Medulla oblongata (tissue), 1 donor: ENCODE measurements around the gene STK24.

Experiments used
- DNase-seq: peaks from one replicate; pipeline ENCODE4 v3.0.0-alpha.2; 2015; ENCODE audit errors: extremely low spot score

STK24 gene

GRCh38 chr13:98451676-98452470 lies 125.0 kb downstream of the STK24 start:
- DNase-seq: peak; percentile 72

- DNase-seq: peak; percentile 80
These were observed 126.3 kb downstream of the STK24 start for GRCh38 chr13:98450539-98451111.

GRCh38 chr13:98450026-98450425 lies 126.9 kb downstream of the STK24 start:
- DNase-seq: no peak

- DNase-seq: no peak
These were observed 127.6 kb downstream of the STK24 start for GRCh38 chr13:98449273-98449672.

- DNase-seq: no peak
These were observed 128.3 kb downstream of the STK24 start for GRCh38 chr13:98448642-98448928.

GRCh38 chr13:98447881-98448641 lies 128.8 kb downstream of the STK24 start:
- peak; percentile 82 for DNase-seq

- no peak for DNase-seq
These were observed 129.8 kb downstream of the STK24 start for GRCh38 chr13:98447130-98447529.

- DNase-seq: no peak
These were observed 130.7 kb downstream of the STK24 start for GRCh38 chr13:98446234-98446621.

- DNase-seq: peak; percentile 62
These were observed 131.3 kb downstream of the STK24 start for GRCh38 chr13:98445340-98446233.

GRCh38 chr13:98444381-98444780 lies 132.5 kb downstream of the STK24 start:
- no peak for DNase-seq

- DNase-seq: no peak
These were observed 133.0 kb downstream of the STK24 start for GRCh38 chr13:98443800-98444325.

- DNase-seq: no peak
These were observed 133.6 kb downstream of the STK24 start for GRCh38 chr13:98443329-98443728.

GRCh38 chr13:98442391-98443230 lies 134.3 kb downstream of the STK24 start:
- no peak for DNase-seq

- no peak for DNase-seq
These were observed 135.7 kb downstream of the STK24 start for GRCh38 chr13:98441056-98441676.

GRCh38 chr13:98440390-98441055 lies 136.4 kb downstream of the STK24 start:
- no peak for DNase-seq

- no peak for DNase-seq
These were observed 137.0 kb downstream of the STK24 start for GRCh38 chr13:98439896-98440295.

- DNase-seq: no peak
These were observed 137.6 kb downstream of the STK24 start for GRCh38 chr13:98439126-98439828.

GRCh38 chr13:98438246-98439125 lies 138.4 kb downstream of the STK24 start:
- DNase-seq: no peak
